ENCODE measurements around the gene LPCAT1. TPM values are rescaled to one million over a fixed set of nuclear protein-coding genes. Genes with fewer than 3 reads are reported as not detected.

Gene LPCAT1
- total and polyA plus RNA-seq, 5 donors from 2014 or later, result 21.4 to 34.7 (median 25.6) TPM

GRCh38 chr5:1480806-1481205, 43.0 kb downstream of the LPCAT1 start:
- Histone ChIP-seq H3K27ac (ENCODE audit: insufficient read depth, low read length, poor library complexity, severe bottlenecking) (no peak overlapping the region), H3K4me1 (ENCODE audit: control insufficient read depth, insufficient read depth, low read length, poor library complexity, severe bottlenecking) (no peaks in the 10 kb centered on the region), H3K4me3 (ENCODE audit: low read depth, low read length) (no peak overlapping the region), H3K27me3 (ENCODE audit: control insufficient read depth, insufficient read depth, low read length) (no peaks in the 10 kb centered on the region), H3K36me3 (ENCODE audit: control insufficient read depth, insufficient read depth, low read length) (peaks cover 21% of the 10 kb centered on the region), H3K9me3 (ENCODE audit: control insufficient read depth in 2 of 2, low read length in 2 of 2) (no peaks in the 10 kb centered on the region)
- H3K4me1 Mint-ChIP-seq, result peaks cover 0 to 5% (median 2%) of the 10 kb centered on the region in 4 donors
- H3K9me3 Mint-ChIP-seq, result no peaks in the 10 kb centered on the region
- no peaks in the 10 kb centered on the region for H3K27me3 Mint-ChIP-seq
- H3K4me3 Mint-ChIP-seq, result no peak overlapping the region
- DNase-seq (no peak), ATAC-seq (ENCODE audit: low read depth in 2 of 2) (no peak)
- peaks cover 14% of the 10 kb centered on the region for H3K36me3 Mint-ChIP-seq
- H3K27ac Mint-ChIP-seq, result no peak overlapping the region

GRCh38 chr5:1480217-1480616, 43.5 kb downstream of the LPCAT1 start:
- Mint-ChIP-seq H3K27me3 (no peaks in the 10 kb centered on the region), H3K27ac (no peak overlapping the region), H3K4me1 (peaks cover 0 to 5% (median 2%) of the 10 kb centered on the region in 4 donors), H3K36me3 (peaks cover 14% of the 10 kb centered on the region), H3K9me3 (no peaks in the 10 kb centered on the region), H3K4me3 (no peak overlapping the region)
- no peaks in the 10 kb centered on the region for H3K4me1 ChIP-seq (ENCODE audit: control insufficient read depth, insufficient read depth, low read length, poor library complexity, severe bottlenecking)
- no peaks in the 10 kb centered on the region for H3K9me3 ChIP-seq (ENCODE audit: control insufficient read depth in 2 of 2, low read length in 2 of 2)
- no peak overlapping the region for H3K27ac ChIP-seq (ENCODE audit: insufficient read depth, low read length, poor library complexity, severe bottlenecking)
- H3K36me3 ChIP-seq (ENCODE audit: control insufficient read depth, insufficient read depth, low read length), result peaks cover 20% of the 10 kb centered on the region
- peak; percentile 25 to 30 for ATAC-seq (ENCODE audit: low read depth in 2 of 2)
- no peak overlapping the region for H3K4me3 ChIP-seq (ENCODE audit: low read depth, low read length)
- no peaks in the 10 kb centered on the region for H3K27me3 ChIP-seq (ENCODE audit: control insufficient read depth, insufficient read depth, low read length)
- DNase-seq, result no peak

- peak in 1 of 2 donors; percentile 26 for ATAC-seq (ENCODE audit: low read depth in 2 of 2)
- H3K4me3 Mint-ChIP-seq, result no peak overlapping the region
- H3K36me3 Mint-ChIP-seq, result peaks cover 14% of the 10 kb centered on the region
Measured at GRCh38 chr5:1479581-1480188, 44.1 kb downstream of the LPCAT1 start.

GRCh38 chr5:1479066-1479465, 44.7 kb downstream of the LPCAT1 start:
- H3K27ac ChIP-seq (ENCODE audit: insufficient read depth, low read length, poor library complexity, severe bottlenecking), result no peak overlapping the region
- H3K4me1 ChIP-seq (ENCODE audit: control insufficient read depth, insufficient read depth, low read length, poor library complexity, severe bottlenecking), result no peaks in the 10 kb centered on the region
- H3K27me3 Mint-ChIP-seq, result no peaks in the 10 kb centered on the region
- peaks cover 0 to 5% (median 2%) of the 10 kb centered on the region in 4 donors for H3K4me1 Mint-ChIP-seq
- no peak for DNase-seq
- H3K36me3 Mint-ChIP-seq, result peaks cover 14% of the 10 kb centered on the region
- H3K4me3 ChIP-seq (ENCODE audit: low read depth, low read length), result no peak overlapping the region
- H3K9me3 Mint-ChIP-seq, result no peaks in the 10 kb centered on the region
- peaks cover 27% of the 10 kb centered on the region for H3K36me3 ChIP-seq (ENCODE audit: control insufficient read depth, insufficient read depth, low read length)
- no peak overlapping the region for H3K4me3 Mint-ChIP-seq
- H3K27ac Mint-ChIP-seq, result no peak overlapping the region
- H3K9me3 ChIP-seq (ENCODE audit: control insufficient read depth in 2 of 2, low read length in 2 of 2), result no peaks in the 10 kb centered on the region
- ATAC-seq (ENCODE audit: low read depth in 2 of 2), result no peak
- no peaks in the 10 kb centered on the region for H3K27me3 ChIP-seq (ENCODE audit: control insufficient read depth, insufficient read depth, low read length)

More at GRCh38 chr5:1479581-1480188, 44.1 kb downstream of the LPCAT1 start:
- Histone ChIP-seq H3K27me3 (ENCODE audit: control insufficient read depth, insufficient read depth, low read length) (no peaks in the 10 kb centered on the region), H3K9me3 (ENCODE audit: control insufficient read depth in 2 of 2, low read length in 2 of 2) (no peaks in the 10 kb centered on the region), H3K4me1 (ENCODE audit: control insufficient read depth, insufficient read depth, low read length, poor library complexity, severe bottlenecking) (no peaks in the 10 kb centered on the region), H3K27ac (ENCODE audit: insufficient read depth, low read length, poor library complexity, severe bottlenecking) (no peak overlapping the region), H3K36me3 (ENCODE audit: control insufficient read depth, insufficient read depth, low read length) (peaks cover 24% of the 10 kb centered on the region), H3K4me3 (ENCODE audit: low read depth, low read length) (no peak overlapping the region)
- Mint-ChIP-seq H3K9me3 (no peaks in the 10 kb centered on the region), H3K27ac (no peak overlapping the region), H3K27me3 (no peaks in the 10 kb centered on the region), H3K4me1 (peaks cover 0 to 5% (median 2%) of the 10 kb centered on the region in 4 donors)
- DNase-seq, result peak in 2 of 3 donors; percentile 18 to 34

- Histone ChIP-seq H3K9me3 (ENCODE audit: control insufficient read depth in 2 of 2, low read length in 2 of 2) (no peaks in the 10 kb centered on the region), H3K36me3 (ENCODE audit: control insufficient read depth, insufficient read depth, low read length) (peaks cover 31% of the 10 kb centered on the region), H3K4me1 (ENCODE audit: control insufficient read depth, insufficient read depth, low read length, poor library complexity, severe bottlenecking) (no peaks in the 10 kb centered on the region), H3K4me3 (ENCODE audit: low read depth, low read length) (no peak overlapping the region), H3K27ac (ENCODE audit: insufficient read depth, low read length, poor library complexity, severe bottlenecking) (no peak overlapping the region), H3K27me3 (ENCODE audit: control insufficient read depth, insufficient read depth, low read length) (no peaks in the 10 kb centered on the region)
- Mint-ChIP-seq H3K4me1 (peaks cover 0 to 5% (median under 1%) of the 10 kb centered on the region in 4 donors), H3K9me3 (no peaks in the 10 kb centered on the region), H3K27ac (no peak overlapping the region), H3K27me3 (no peaks in the 10 kb centered on the region), H3K36me3 (peaks cover 14% of the 10 kb centered on the region), H3K4me3 (no peak overlapping the region)
- ATAC-seq (ENCODE audit: low read depth in 2 of 2) (no peak), DNase-seq (no peak)
Measured at GRCh38 chr5:1478271-1479035, 45.3 kb downstream of the LPCAT1 start.

- ATAC-seq (ENCODE audit: low read depth in 2 of 2) (no peak), DNase-seq (no peak)
- no peaks in the 10 kb centered on the region for H3K27me3 Mint-ChIP-seq
- H3K9me3 ChIP-seq (ENCODE audit: control insufficient read depth in 2 of 2, low read length in 2 of 2), result no peaks in the 10 kb centered on the region
- no peak overlapping the region for H3K27ac ChIP-seq (ENCODE audit: insufficient read depth, low read length, poor library complexity, severe bottlenecking)
- peaks cover 31% of the 10 kb centered on the region for H3K36me3 ChIP-seq (ENCODE audit: control insufficient read depth, insufficient read depth, low read length)
- no peaks in the 10 kb centered on the region for H3K9me3 Mint-ChIP-seq
- H3K27ac Mint-ChIP-seq, result peak overlapping the region in 1 of 3 donors; percentile 41
- H3K27me3 ChIP-seq (ENCODE audit: control insufficient read depth, insufficient read depth, low read length), result no peaks in the 10 kb centered on the region
- no peaks in the 10 kb centered on the region for H3K4me1 ChIP-seq (ENCODE audit: control insufficient read depth, insufficient read depth, low read length, poor library complexity, severe bottlenecking)
- peaks cover 0 to 5% (median under 1%) of the 10 kb centered on the region in 4 donors for H3K4me1 Mint-ChIP-seq
- no peak overlapping the region for H3K4me3 ChIP-seq (ENCODE audit: low read depth, low read length)
- no peak overlapping the region for H3K4me3 Mint-ChIP-seq
- peaks cover 14% of the 10 kb centered on the region for H3K36me3 Mint-ChIP-seq
Measured at GRCh38 chr5:1477341-1477740, 46.4 kb downstream of the LPCAT1 start.

GRCh38 chr5:1476967-1477310, 46.8 kb downstream of the LPCAT1 start:
- H3K9me3 Mint-ChIP-seq, result no peaks in the 10 kb centered on the region
- peaks cover 31% of the 10 kb centered on the region for H3K36me3 ChIP-seq (ENCODE audit: control insufficient read depth, insufficient read depth, low read length)
- peaks cover 0 to 5% (median under 1%) of the 10 kb centered on the region in 4 donors for H3K4me1 Mint-ChIP-seq
- H3K4me3 Mint-ChIP-seq, result no peak overlapping the region
- peak overlapping the region in 1 of 3 donors; percentile 41 for H3K27ac Mint-ChIP-seq
- H3K27me3 Mint-ChIP-seq, result no peaks in the 10 kb centered on the region
- peaks cover 14% of the 10 kb centered on the region for H3K36me3 Mint-ChIP-seq
- no peaks in the 10 kb centered on the region for H3K9me3 ChIP-seq (ENCODE audit: control insufficient read depth in 2 of 2, low read length in 2 of 2)
- H3K4me1 ChIP-seq (ENCODE audit: control insufficient read depth, insufficient read depth, low read length, poor library complexity, severe bottlenecking), result no peaks in the 10 kb centered on the region
- H3K4me3 ChIP-seq (ENCODE audit: low read depth, low read length), result no peak overlapping the region
- DNase-seq (no peak), ATAC-seq (ENCODE audit: low read depth in 2 of 2) (no peak)
- no peak overlapping the region for H3K27ac ChIP-seq (ENCODE audit: insufficient read depth, low read length, poor library complexity, severe bottlenecking)
- H3K27me3 ChIP-seq (ENCODE audit: control insufficient read depth, insufficient read depth, low read length), result no peaks in the 10 kb centered on the region
